ENCODE data around the gene ADCY3. TPM values are rescaled to one million over a fixed set of nuclear protein-coding genes. Genes with fewer than 3 reads are reported as not detected.

Gene ADCY3
- 10 to 100 TPM; 11.7 to 80.2 (median 22.6) TPM for total RNA-seq

- peak; percentile 59 for DNase-seq
- Histone ChIP-seq H3K27ac (peak within 1 kb of the TSS; percentile 66 to 71 (median 70)), H3K9me3 (no peaks in the 10 kb centered on the region), H3K36me3 (no peaks in the 10 kb centered on the region), H3K4me3 (peak within 1 kb of the TSS; percentile 51 to 77 (median 60)), H3K27me3 (no peaks in the 10 kb centered on the region), H3K4me1 (peaks cover 0 to 28% (median 14%) of the 10 kb centered on the region in 4 donors)
- in situ Hi-C loops (cut with MboI; ENCODE audit: low pct_ligation_motif_present in 1 of 4, low pct_unique_long_range_greater_than_20kb in 1 of 4, low sequenced_read_pairs in 3 of 4), result no loop called here
- 1% methylated on average over 8 of the region's 103 CpGs; no CpG with 5 or more reads in 1 of the 2 donors for WGBS, 2 donors (ENCODE audit: low coverage in 1 of 2)
- TF ChIP-seq CTCF (IDR thresholded peaks at IDR 0.05), result no peak
- TF ChIP-seq POLR2AphosphoS5 (IDR thresholded peaks at IDR 0.05), result no peak
- no peak for TF ChIP-seq EP300 (IDR thresholded peaks at IDR 0.05; ENCODE audit: low read depth)
- no peak for TF ChIP-seq POLR2A (IDR thresholded peaks at IDR 0.05)
- intact Hi-C loops (cut with DNase I; ENCODE audit: low total_unique reads), result no loop called here
Observed at GRCh38 chr2:24920098-24920808, at the start of gene ADCY3. Gene ADCY3 (minus strand): TSS chr2:24920237. CDS start chr2:24918987, 1,250 bp downstream.

GRCh38 chr2:24969784-24970183 lies 49.7 kb upstream of the ADCY3 start:
- TF ChIP-seq POLR2A (IDR thresholded peaks at IDR 0.05) (no peak), POLR2AphosphoS5 (IDR thresholded peaks at IDR 0.05) (no peak), EP300 (IDR thresholded peaks at IDR 0.05; ENCODE audit: low read depth) (no peak), CTCF (IDR thresholded peaks at IDR 0.05) (no peak)
- Histone ChIP-seq H3K9me3 (no peaks in the 10 kb centered on the region), H3K4me1 (peaks cover 4 to 16% (median 7%) of the 10 kb centered on the region in 4 donors), H3K27me3 (no peaks in the 10 kb centered on the region), H3K4me3 (no peak overlapping the region), H3K27ac (peak overlapping the region in 1 of 4 donors; percentile 97), H3K36me3 (peaks cover 0 to 21% (median 10%) of the 10 kb centered on the region in 4 donors)
- WGBS, 2 donors (ENCODE audit: low coverage in 1 of 2), result 71 to 81% methylated on average over 1 of the region's 1 CpG
- DNase-seq, result no peak
- intact Hi-C loops (cut with DNase I; ENCODE audit: low total_unique reads) (no loop called here), in situ Hi-C loops (cut with MboI; ENCODE audit: low pct_ligation_motif_present in 1 of 4, low pct_unique_long_range_greater_than_20kb in 1 of 4, low sequenced_read_pairs in 3 of 4) (no loop called here)

DNA sequence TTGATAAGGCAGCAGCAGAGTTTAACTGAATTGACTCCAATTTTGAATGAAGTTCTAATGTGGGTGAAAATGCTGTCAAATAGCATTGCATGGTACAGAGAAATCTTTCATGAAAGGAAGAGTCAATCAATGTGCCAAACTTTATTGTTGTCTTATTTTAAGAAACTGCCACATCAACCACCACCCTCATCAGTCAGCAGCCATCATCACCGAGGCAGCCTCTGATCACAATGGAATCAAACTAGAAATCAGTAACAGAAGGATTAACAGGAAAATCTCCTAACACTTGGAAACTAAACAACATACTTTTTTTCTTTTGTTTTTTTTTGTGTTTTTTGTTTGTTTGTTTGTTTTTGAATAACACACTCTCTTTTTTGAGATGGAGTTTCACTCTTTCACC lies 41.9 kb upstream of the ADCY3 start:
- Histone ChIP-seq H3K4me1 (peaks cover 0 to 4% (median 1%) of the 10 kb centered on the region in 4 donors), H3K9me3 (no peaks in the 10 kb centered on the region), H3K36me3 (peaks cover 0 to 50% (median 23%) of the 10 kb centered on the region in 4 donors), H3K27me3 (no peaks in the 10 kb centered on the region), H3K4me3 (no peak overlapping the region), H3K27ac (no peak overlapping the region)
- DNase-seq, result no peak
- intact Hi-C loops (cut with DNase I; ENCODE audit: low total_unique reads), result no loop called here
- 100% methylated on average over 1 of the region's 1 CpG for WGBS, 2 donors (ENCODE audit: low coverage in 1 of 2)
- in situ Hi-C loops (cut with MboI; ENCODE audit: low pct_ligation_motif_present in 1 of 4, low pct_unique_long_range_greater_than_20kb in 1 of 4, low sequenced_read_pairs in 3 of 4), result no loop called here
- TF ChIP-seq EP300 (IDR thresholded peaks at IDR 0.05; ENCODE audit: low read depth) (no peak), POLR2A (IDR thresholded peaks at IDR 0.05) (no peak), CTCF (IDR thresholded peaks at IDR 0.05) (no peak), POLR2AphosphoS5 (IDR thresholded peaks at IDR 0.05) (no peak)

GRCh38 chr2:24959761-24960160 lies 39.7 kb upstream of the ADCY3 start:
- H3K27ac ChIP-seq, result peak overlapping the region in 3 of 4 donors; percentile 12 to 49 (median 44)
- H3K36me3 ChIP-seq, result peaks cover 0 to 57% (median 26%) of the 10 kb centered on the region in 4 donors
- H3K4me3 ChIP-seq, result no peak overlapping the region
- H3K27me3 ChIP-seq, result no peaks in the 10 kb centered on the region
- peaks cover 0 to 4% (median 1%) of the 10 kb centered on the region in 4 donors for H3K4me1 ChIP-seq
- intact Hi-C loops (cut with DNase I; ENCODE audit: low total_unique reads), result no loop called here
- in situ Hi-C loops (cut with MboI; ENCODE audit: low pct_ligation_motif_present in 1 of 4, low pct_unique_long_range_greater_than_20kb in 1 of 4, low sequenced_read_pairs in 3 of 4), result no loop called here
- peak; percentile 39 for DNase-seq
- peaks cover 8% of the 10 kb centered on the region in 2 donors for H3K9me3 ChIP-seq
- TF ChIP-seq CTCF (IDR thresholded peaks at IDR 0.05) (no peak), POLR2AphosphoS5 (IDR thresholded peaks at IDR 0.05) (peak in 2 of 3 donors; percentile 26 to 39)
